ENCODE results near the gene PRKAR2B. TPM values are rescaled to one million over a fixed set of nuclear protein-coding genes. Genes with fewer than 3 reads are reported as not detected.

The PRKAR2B gene
- total RNA-seq, 4 donors from 2014 or later = 17.5 to 30.5 (median 22.9) TPM

- no peaks in the 10 kb centered on the region for H3K4me1 ChIP-seq
- no peaks in the 10 kb centered on the region for H3K9me3 ChIP-seq
- DNase-seq = no peak
- H3K27me3 ChIP-seq = no peaks in the 10 kb centered on the region
- intact Hi-C loops (cut with DNase I; ENCODE audit: low total_unique reads) = no loop called here
- H3K36me3 ChIP-seq = no peaks in the 10 kb centered on the region
- H3K4me3 ChIP-seq = peak overlapping the region; percentile 76 to 93
- H3K27ac ChIP-seq = no peak overlapping the region
- TF ChIP-seq CTCF (IDR thresholded peaks at IDR 0.05) = no peak
- no peak for TF ChIP-seq POLR2A (IDR thresholded peaks at IDR 0.05)
Observed at GRCh38 chr7:107045980-107046379, 1.5 kb downstream of the PRKAR2B start.

DNA sequence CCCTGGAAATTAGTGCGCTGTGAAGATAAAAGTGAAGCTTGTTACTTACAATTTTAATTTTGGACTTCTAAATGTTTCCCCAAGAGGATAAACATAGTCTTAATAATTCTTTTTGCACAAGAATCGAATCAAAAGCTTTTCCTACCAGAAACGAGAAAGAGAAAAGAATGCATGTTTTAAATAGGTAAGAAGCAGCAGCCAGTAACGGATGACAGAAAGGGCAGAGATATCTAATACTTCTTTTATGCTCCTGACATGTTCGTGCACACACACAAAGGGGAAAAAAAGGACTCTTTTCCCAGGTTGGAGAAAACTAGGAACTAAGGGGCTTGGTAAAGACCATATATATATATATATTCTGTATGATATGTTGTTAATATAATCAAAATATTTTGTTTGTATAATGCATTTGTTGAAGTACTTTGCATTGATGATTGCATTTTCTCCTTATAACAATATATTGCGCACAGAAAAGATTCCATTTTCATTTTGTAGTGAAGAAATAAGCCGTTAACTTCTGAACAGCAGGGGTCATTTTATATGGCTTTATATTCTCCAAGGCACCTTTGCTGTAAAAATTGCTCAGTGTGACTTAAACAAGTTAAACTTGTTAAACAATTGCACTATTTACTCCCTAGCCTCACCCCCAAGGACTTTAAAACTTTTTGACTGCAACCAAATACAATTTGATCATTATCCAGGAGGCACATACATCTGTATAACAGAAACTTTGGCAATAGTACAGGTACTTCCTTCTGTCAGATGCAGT is 2.2 kb downstream of the PRKAR2B start:
- intact Hi-C loops (cut with DNase I; ENCODE audit: low total_unique reads) = no loop called here
- no peak overlapping the region for H3K4me3 ChIP-seq

DNA sequence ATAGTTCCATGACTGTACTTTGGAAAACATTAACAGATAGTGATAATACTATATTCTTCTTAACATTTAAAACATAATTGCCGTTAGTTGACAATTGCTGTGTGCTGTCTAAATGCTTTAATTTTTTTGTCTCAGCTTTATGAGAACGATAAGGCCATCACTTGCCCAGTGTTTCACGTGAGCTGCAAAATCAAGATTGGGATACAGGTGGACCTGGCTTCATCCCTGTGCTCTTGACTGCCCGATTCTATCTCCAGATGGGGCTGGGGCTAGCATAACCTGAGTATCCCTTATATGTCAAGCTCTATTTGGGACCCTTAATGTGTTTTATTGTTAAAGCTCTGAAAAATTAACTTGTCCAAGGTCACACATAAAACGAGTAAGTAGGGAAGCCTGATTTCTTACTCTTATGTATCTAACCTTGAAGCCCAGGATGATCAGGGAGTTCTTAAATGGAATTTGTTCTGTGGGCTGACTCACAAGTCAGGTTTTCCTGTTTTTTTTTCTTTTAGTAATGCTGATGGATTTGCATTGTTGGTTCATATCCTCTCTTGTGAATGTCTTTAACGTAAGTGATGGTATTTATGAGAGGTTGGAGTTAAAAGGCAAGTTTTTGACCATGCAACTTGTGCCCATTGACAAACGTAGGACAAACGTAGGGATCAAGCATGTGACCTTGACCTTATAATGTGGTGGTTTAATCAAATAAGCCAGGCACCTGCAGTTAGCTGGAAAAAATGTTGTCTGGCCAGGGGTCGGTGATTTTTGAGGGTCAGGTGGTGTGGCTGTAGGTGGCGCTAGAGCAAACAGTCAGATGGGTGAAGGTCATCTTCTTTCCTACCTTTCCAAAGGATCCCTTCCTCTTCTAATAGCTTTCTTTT is 3.6 kb downstream of the PRKAR2B start:
- intact Hi-C loops (cut with DNase I; ENCODE audit: low total_unique reads) = no loop called here
- Histone ChIP-seq H3K27me3 (no peaks in the 10 kb centered on the region), H3K27ac (no peak overlapping the region), H3K4me1 (peaks cover 0 to 4% of the 10 kb centered on the region in 2 donors), H3K9me3 (no peaks in the 10 kb centered on the region), H3K4me3 (no peak overlapping the region), H3K36me3 (no peaks in the 10 kb centered on the region)
- TF ChIP-seq POLR2A (IDR thresholded peaks at IDR 0.05) (no peak), CTCF (IDR thresholded peaks at IDR 0.05) (no peak)
- DNase-seq = no peak

More for the DNA sequence above, 2.2 kb downstream of the PRKAR2B start:
- no peak overlapping the region for H3K27ac ChIP-seq
- H3K4me1 ChIP-seq = peaks cover 0 to 2% of the 10 kb centered on the region in 2 donors
- no peak for DNase-seq
- TF ChIP-seq POLR2A (IDR thresholded peaks at IDR 0.05) (no peak), CTCF (IDR thresholded peaks at IDR 0.05) (no peak)
- H3K27me3 ChIP-seq = no peaks in the 10 kb centered on the region
- H3K9me3 ChIP-seq = no peaks in the 10 kb centered on the region
- no peaks in the 10 kb centered on the region for H3K36me3 ChIP-seq

GRCh38 chr7:107048783-107049418 is 4.4 kb downstream of the PRKAR2B start:
- no peak for TF ChIP-seq CTCF (IDR thresholded peaks at IDR 0.05)
- no peak for TF ChIP-seq POLR2A (IDR thresholded peaks at IDR 0.05)
- Histone ChIP-seq H3K9me3 (no peaks in the 10 kb centered on the region), H3K27ac (no peak overlapping the region), H3K4me3 (no peak overlapping the region), H3K4me1 (peaks cover 0 to 4% of the 10 kb centered on the region in 2 donors), H3K27me3 (no peaks in the 10 kb centered on the region), H3K36me3 (no peaks in the 10 kb centered on the region)
- intact Hi-C loops (cut with DNase I; ENCODE audit: low total_unique reads) = no loop called here
- no peak for DNase-seq

Data from uterus (tissue), 4 donors.